Natural killer cell (primary cell): Measurements from ENCODE around the gene POLD1. TPM values are rescaled to one million over a fixed set of nuclear protein-coding genes. Genes with fewer than 3 reads are reported as not detected.

Source experiments
- ATAC-seq, 3 donors: fragments of 150-1000 bp in 2 of 3; fragments of 200-7000 bp in 1 of 3; cut with Tn5 transposase; 1 replicate in 1 of 3; 2 replicates in 2 of 3; pipeline ENCODE4 v1.10.0; 2021; ENCODE audit warnings: mild to moderate bottlenecking in 2 of 3, moderate library complexity in 2 of 3
- DNase-seq, 2 donors: peaks; one replicate each; pipeline versions ENCODE4 v3.0.0 to v3.0.0-alpha.2; 2013 to 2021; ENCODE audit warnings: mixed read lengths in 1 of 2
- H3K27ac ChIP-seq: one replicate; pipeline ENCODE4 v1.5.1; 2013; ENCODE audit warnings: mild to moderate bottlenecking, low read length
- H3K27me3 ChIP-seq: one replicate; pipeline ENCODE4 v1.6.1; 2013; ENCODE audit warnings: low read length; ENCODE audit not compliant: control insufficient read depth, insufficient read depth
- H3K36me3 ChIP-seq: one replicate; pipeline ENCODE4 v1.6.1; 2013; ENCODE audit warnings: low read length; ENCODE audit not compliant: control insufficient read depth, insufficient read depth
- H3K4me1 ChIP-seq: one replicate; pipeline ENCODE4 v1.6.1; 2013; ENCODE audit warnings: low read length; ENCODE audit not compliant: control insufficient read depth, insufficient read depth
- H3K4me3 ChIP-seq: one replicate; pipeline ENCODE4 v1.5.1; 2013; ENCODE audit warnings: low read length
- H3K9me3 ChIP-seq: one replicate; pipeline ENCODE4 v1.6.1; 2013; ENCODE audit warnings: low read length; ENCODE audit not compliant: control insufficient read depth, insufficient read depth
- H3K27ac Mint-ChIP-seq, 2 donors: one replicate each; pipeline ENCODE4 v1.8.0; 2022; ENCODE audit warnings: mild to moderate bottlenecking in 2 of 2, mixed read lengths in 2 of 2, moderate library complexity in 1 of 2
- H3K27me3 Mint-ChIP-seq, 2 donors: one replicate each; pipeline ENCODE4 v1.8.0; 2022; ENCODE audit warnings: low read depth in 2 of 2, mixed read lengths in 2 of 2
- H3K36me3 Mint-ChIP-seq: one replicate; pipeline ENCODE4 v1.8.0; 2022; ENCODE audit warnings: mixed read lengths
- H3K4me1 Mint-ChIP-seq, 2 donors: one replicate each; pipeline ENCODE4 v1.8.0; 2022; ENCODE audit warnings: mixed read lengths in 2 of 2
- H3K4me3 Mint-ChIP-seq: one replicate; pipeline ENCODE4 v1.8.0; 2022; ENCODE audit warnings: mild to moderate bottlenecking, moderate library complexity, mixed read lengths
- H3K9me3 Mint-ChIP-seq, 2 donors: one replicate each; pipeline ENCODE4 v1.8.0; 2022; ENCODE audit warnings: mixed read lengths in 2 of 2
- WGBS: methylation state at CpG from one replicate; pipeline ENCODE4 v1.1.7; 2013; ENCODE audit warnings: missing lambda C conversion rate; ENCODE audit not compliant: insufficient coverage; 5-methylcytosine and 5-hydroxymethylcytosine counted together
- intact Hi-C: fragments of 100-400 bp; cut with micrococcal nuclease; formaldehyde crosslinking; loops from one replicate; pipeline ENCODE4 v1.14.2; 2022
- total RNA-seq, 4 donors: library from RNA; stranded (reverse); fragments of 120-200 nt in 1 of 4; gene quantifications; one replicate each; pipeline versions ENCODE4 v1.2.3 to v1.2.4, GENCODE V29; 2013 to 2022
- TF ChIP-seq, protein P1 (sequence below): fragments of 200-600 bp; IDR thresholded peaks from one replicate; pipeline ENCODE4 v1.8.0; 2022; ENCODE audit warnings: antibody characterized with exemption

POLD1 gene
- total RNA-seq, 3 donors from 2014 or later (not counting 1 experiment from before 2014, with no cell fraction given): 26.1 to 32.0 (median 30.2) TPM

DNA sequence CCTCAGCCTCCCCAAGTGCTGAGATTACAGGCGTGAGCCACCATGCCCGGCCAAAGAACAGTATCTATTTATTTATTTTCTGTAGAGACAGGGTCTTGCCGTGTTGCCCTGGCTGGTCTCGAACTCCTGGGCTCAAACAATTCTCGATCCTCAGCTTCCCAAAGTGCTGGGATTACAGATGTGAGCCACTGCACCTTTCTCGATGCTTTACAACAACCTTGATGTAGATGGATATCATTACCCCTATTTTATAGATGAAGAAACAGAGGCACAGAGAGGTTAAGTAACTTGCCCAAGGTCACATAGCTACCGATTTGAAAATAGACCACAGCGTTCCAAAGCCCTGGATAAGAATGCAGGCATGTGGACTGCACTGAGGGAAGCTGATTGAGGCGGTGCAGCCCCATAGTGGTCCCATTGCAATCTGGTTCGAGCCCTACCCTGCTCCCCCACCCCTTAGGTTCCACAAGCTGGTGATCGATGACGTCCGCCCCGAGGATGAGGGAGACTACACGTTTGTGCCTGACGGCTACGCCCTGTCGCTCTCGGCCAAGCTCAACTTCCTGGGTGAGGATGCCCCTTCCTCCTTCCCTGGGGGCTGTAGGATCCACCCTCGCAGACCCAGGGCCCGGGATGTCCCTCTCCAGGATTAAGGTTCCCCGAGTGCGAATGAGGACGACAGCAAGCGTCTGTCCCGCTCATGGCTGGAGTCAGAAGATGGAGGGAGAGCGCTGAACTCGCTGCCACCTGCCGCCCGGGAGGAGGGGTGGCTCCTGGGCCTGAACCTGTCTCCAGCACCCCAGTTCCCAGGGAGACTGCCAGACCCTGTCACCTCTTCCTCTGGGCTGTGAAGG is 66.4 kb downstream of the POLD1 start:
- no peak overlapping the region for H3K27ac Mint-ChIP-seq

GRCh38 chr19:50451223-50451534 is 67.0 kb downstream of the POLD1 start:
- no peaks in the 10 kb centered on the region for H3K4me1 ChIP-seq
- no peaks in the 10 kb centered on the region for H3K36me3 Mint-ChIP-seq
- no peaks in the 10 kb centered on the region for H3K4me1 Mint-ChIP-seq
- H3K27ac ChIP-seq: no peak overlapping the region
- H3K4me3 ChIP-seq: no peak overlapping the region
- intact Hi-C loops: no loop called here
- H3K36me3 ChIP-seq: no peaks in the 10 kb centered on the region
- 59% methylated on average over 13 of the region's 13 CpGs for WGBS
- TF ChIP-seq, protein P1, sequence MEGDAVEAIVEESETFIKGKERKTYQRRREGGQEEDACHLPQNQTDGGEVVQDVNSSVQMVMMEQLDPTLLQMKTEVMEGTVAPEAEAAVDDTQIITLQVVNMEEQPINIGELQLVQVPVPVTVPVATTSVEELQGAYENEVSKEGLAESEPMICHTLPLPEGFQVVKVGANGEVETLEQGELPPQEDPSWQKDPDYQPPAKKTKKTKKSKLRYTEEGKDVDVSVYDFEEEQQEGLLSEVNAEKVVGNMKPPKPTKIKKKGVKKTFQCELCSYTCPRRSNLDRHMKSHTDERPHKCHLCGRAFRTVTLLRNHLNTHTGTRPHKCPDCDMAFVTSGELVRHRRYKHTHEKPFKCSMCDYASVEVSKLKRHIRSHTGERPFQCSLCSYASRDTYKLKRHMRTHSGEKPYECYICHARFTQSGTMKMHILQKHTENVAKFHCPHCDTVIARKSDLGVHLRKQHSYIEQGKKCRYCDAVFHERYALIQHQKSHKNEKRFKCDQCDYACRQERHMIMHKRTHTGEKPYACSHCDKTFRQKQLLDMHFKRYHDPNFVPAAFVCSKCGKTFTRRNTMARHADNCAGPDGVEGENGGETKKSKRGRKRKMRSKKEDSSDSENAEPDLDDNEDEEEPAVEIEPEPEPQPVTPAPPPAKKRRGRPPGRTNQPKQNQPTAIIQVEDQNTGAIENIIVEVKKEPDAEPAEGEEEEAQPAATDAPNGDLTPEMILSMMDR: no peak
- DNase-seq: no peak
- ATAC-seq: no peak
- H3K9me3 ChIP-seq: no peaks in the 10 kb centered on the region
- no peak overlapping the region for H3K4me3 Mint-ChIP-seq
- no peak overlapping the region for H3K27ac Mint-ChIP-seq
- no peaks in the 10 kb centered on the region for H3K9me3 Mint-ChIP-seq
- H3K27me3 Mint-ChIP-seq: peaks cover 0 to 1% of the 10 kb centered on the region in 2 donors
- no peaks in the 10 kb centered on the region for H3K27me3 ChIP-seq

More for the DNA sequence above, 66.4 kb downstream of the POLD1 start:
- TF ChIP-seq, protein P1: no peak
- no peak for DNase-seq
- intact Hi-C loops: no loop called here
- Histone ChIP-seq H3K36me3 (no peaks in the 10 kb centered on the region), H3K27ac (no peak overlapping the region), H3K9me3 (no peaks in the 10 kb centered on the region), H3K4me3 (no peak overlapping the region), H3K27me3 (no peaks in the 10 kb centered on the region), H3K4me1 (no peaks in the 10 kb centered on the region)
- Mint-ChIP-seq H3K36me3 (no peaks in the 10 kb centered on the region), H3K4me3 (no peak overlapping the region), H3K9me3 (no peaks in the 10 kb centered on the region), H3K27me3 (no peaks in the 10 kb centered on the region), H3K4me1 (no peaks in the 10 kb centered on the region)
- no peak for ATAC-seq
- WGBS: 66% methylated on average over 30 of the region's 30 CpGs

GRCh38 chr19:50453243-50453642 is 69.1 kb downstream of the POLD1 start:
- H3K9me3 Mint-ChIP-seq: no peaks in the 10 kb centered on the region
- no peaks in the 10 kb centered on the region for H3K4me1 Mint-ChIP-seq
- 95% methylated on average over 2 of the region's 3 CpGs for WGBS
- no peak overlapping the region for H3K4me3 ChIP-seq
- no peaks in the 10 kb centered on the region for H3K36me3 Mint-ChIP-seq
- ATAC-seq: no peak
- H3K27ac Mint-ChIP-seq: no peak overlapping the region
- no peak overlapping the region for H3K4me3 Mint-ChIP-seq
- no peaks in the 10 kb centered on the region for H3K27me3 ChIP-seq
- no peak for DNase-seq
- TF ChIP-seq, protein P1: no peak
- intact Hi-C loops: no loop called here
- no peaks in the 10 kb centered on the region for H3K4me1 ChIP-seq
- no peak overlapping the region for H3K27ac ChIP-seq
- peaks cover 0 to 7% of the 10 kb centered on the region in 2 donors for H3K27me3 Mint-ChIP-seq
- H3K9me3 ChIP-seq: no peaks in the 10 kb centered on the region
- no peaks in the 10 kb centered on the region for H3K36me3 ChIP-seq

- no peaks in the 10 kb centered on the region for H3K36me3 Mint-ChIP-seq
- H3K4me3 Mint-ChIP-seq: no peak overlapping the region
- no peak for DNase-seq
- H3K9me3 ChIP-seq: no peaks in the 10 kb centered on the region
- H3K27ac ChIP-seq: no peak overlapping the region
- H3K9me3 Mint-ChIP-seq: no peaks in the 10 kb centered on the region
- H3K4me1 Mint-ChIP-seq: no peaks in the 10 kb centered on the region
- TF ChIP-seq, protein P1: no peak
- H3K4me1 ChIP-seq: peaks cover 7% of the 10 kb centered on the region
- no peak for ATAC-seq
- peaks cover 0 to 10% of the 10 kb centered on the region in 2 donors for H3K27me3 Mint-ChIP-seq
- intact Hi-C loops: no loop called here
- no peaks in the 10 kb centered on the region for H3K36me3 ChIP-seq
- 90% methylated on average over 2 of the region's 2 CpGs for WGBS
- H3K27ac Mint-ChIP-seq: no peak overlapping the region
- H3K27me3 ChIP-seq: no peaks in the 10 kb centered on the region
- H3K4me3 ChIP-seq: no peak overlapping the region
Measured at GRCh38 chr19:50455992-50456391, 71.8 kb downstream of the POLD1 start.
